SK-N-SH (cell line): ENCODE data around the gene NAA38. TPM values are rescaled to one million over a fixed set of nuclear protein-coding genes. Genes with fewer than 3 reads are reported as not detected.

Experiments
- CTCF ChIA-PET: fragments of 300-600, 350-600 bp; formaldehyde crosslinking; extraction: SDS; loops from one replicate; lab custom pipeline; 2021; lab: Yijun Ruan, JAX
- POLR2A ChIA-PET: fragments of 350-600 bp; sonication (Branson Sonifier 250); formaldehyde crosslinking; extraction: SDS; loops from one replicate; lab custom pipeline; 2020; ENCODE audit warnings: antibody characterized with exemption, inconsistent platforms; lab: Yijun Ruan, JAX
- DNase-seq: peaks from one replicate; pipeline ENCODE4 v3.0.0; 2012
- H2AFZ ChIP-seq: fragments of 200-600 bp; sonication (generic); 2 replicates; pipeline ENCODE4 v1.8.1; 2016; ENCODE audit warnings: antibody characterized with exemption, mild to moderate bottlenecking, low read depth
- H3F3A ChIP-seq: fragments of 200-600 bp; sonication (generic); replicated peaks from 2 replicates; pipeline ENCODE3; 2016; ENCODE audit warnings: antibody characterized with exemption, mild to moderate bottlenecking; ENCODE audit not compliant: insufficient read depth
- H3K27ac ChIP-seq, 2 experiments: fragments of 200-500 bp in 1 of 2; fragments of 200-600 bp in 1 of 2; sonication (Bioruptor generic) in 1 of 2; sonication (generic), shearing (Covaris generic) in 1 of 2; 2 replicates each; pipeline versions ENCODE4 v1.5.1 to v1.6.1; 2014 to 2016; ENCODE audit warnings: low read depth in 2 of 2, inconsistent platforms in 1 of 2, low read length in 1 of 2, mild to moderate bottlenecking in 1 of 2, mixed read lengths in 1 of 2
- H3K27me3 ChIP-seq: fragments of 200-600 bp; sonication (generic), shearing (Covaris generic); 2 replicates; pipeline ENCODE4 v1.6.1; 2016; ENCODE audit warnings: mixed run types; ENCODE audit not compliant: insufficient read depth
- H3K36me3 ChIP-seq, 2 experiments: fragments of 200-500 bp in 1 of 2; fragments of 200-600 bp in 1 of 2; sonication (Bioruptor generic) in 1 of 2; sonication (generic) in 1 of 2; replicated peaks in 1 of 2; 2 replicates each; pipeline versions ENCODE3 to v1.5.1; 2014 to 2016; ENCODE audit warnings: low read length in 1 of 2, mild to moderate bottlenecking in 1 of 2; ENCODE audit not compliant: insufficient read depth in 2 of 2, control insufficient read depth in 1 of 2
- H3K4me1 ChIP-seq, 2 experiments: fragments of 200-500 bp in 1 of 2; fragments of 200-600 bp in 1 of 2; sonication (Bioruptor generic) in 1 of 2; sonication (generic), shearing (Covaris generic) in 1 of 2; 2 replicates each; pipeline versions ENCODE4 v1.5.1 to v1.6.1; 2014 to 2016; ENCODE audit warnings: low read depth in 1 of 2, low read length in 1 of 2, mixed run types in 1 of 2; ENCODE audit not compliant: insufficient read depth in 2 of 2, control insufficient read depth in 1 of 2
- H3K4me2 ChIP-seq: fragments of 200-600 bp; sonication (generic), shearing (Covaris generic); 2 replicates; pipeline ENCODE4 v1.6.1; 2017; ENCODE audit warnings: mixed run types
- H3K4me3 ChIP-seq, 2 experiments: fragments of 200-500 bp in 1 of 2; fragments of 200-600 bp in 1 of 2; sonication (Bioruptor generic) in 1 of 2; sonication (generic), shearing (Covaris generic) in 1 of 2; 2 replicates each; pipeline versions ENCODE4 v1.5.1 to v1.8.1; 2014 to 2016; ENCODE audit warnings: low read depth in 2 of 2, inconsistent platforms in 1 of 2, low read length in 1 of 2, mild to moderate bottlenecking in 1 of 2, mixed read lengths in 1 of 2, moderate library complexity in 1 of 2
- H3K79me2 ChIP-seq: fragments of 200-600 bp; sonication (generic); 2 replicates; pipeline ENCODE4 v1.8.1; 2017; ENCODE audit warnings: mild to moderate bottlenecking; ENCODE audit not compliant: insufficient read depth
- H3K9ac ChIP-seq: fragments of 200-600 bp; sonication (generic); 2 replicates; pipeline ENCODE4 v1.6.1; 2017; ENCODE audit warnings: mixed run types
- H3K9me2 ChIP-seq: fragments of 200-600 bp; sonication (generic); 2 replicates; pipeline ENCODE4 v1.6.1; 2017; ENCODE audit warnings: mixed run types
- H3K9me3 ChIP-seq: fragments of 200-600 bp; sonication (generic); 2 replicates; pipeline ENCODE4 v1.6.1; 2017; ENCODE audit warnings: mixed run types, mild to moderate bottlenecking, moderate library complexity
- H4K20me1 ChIP-seq: fragments of 200-600 bp; sonication (generic); 2 replicates; pipeline ENCODE4 v1.6.1; 2017; ENCODE audit warnings: mild to moderate bottlenecking, mixed run types; ENCODE audit not compliant: insufficient read depth
- CHD2 ChIP-seq: fragments of 150-350 bp; IDR thresholded peaks from 2 replicates; pipeline ENCODE4 v1.6.1; 2018; ENCODE audit warnings: low read length; ENCODE audit not compliant: partially characterized antibody
- EP300 ChIP-seq, 2 experiments: IDR thresholded peaks; 2 replicates each; pipeline versions ENCODE4 v1.4.0 to v1.6.1; 2012; ENCODE audit warnings: borderline replicate concordance in 1 of 2, low read depth in 1 of 2, low read length in 1 of 2
- FOSL2 ChIP-seq: IDR thresholded peaks from 2 replicates; pipeline ENCODE4 v1.4.0; 2012; ENCODE audit warnings: low read depth, mild to moderate bottlenecking, moderate library complexity, borderline replicate concordance
- FOXJ3 ChIP-seq: sonication (generic); formaldehyde crosslinking; IDR thresholded peaks from 2 replicates; pipeline ENCODE4 v1.5.1; 2020; ENCODE audit warnings: mild to moderate bottlenecking, missing genetic modification reagents
- FOXM1 ChIP-seq: IDR thresholded peaks from 2 replicates; pipeline ENCODE4 v1.4.0; 2012; ENCODE audit warnings: low read depth, mild to moderate bottlenecking
- MEF2A ChIP-seq: IDR thresholded peaks from 2 replicates; pipeline ENCODE4 v1.4.0; 2012; ENCODE audit warnings: low read depth, borderline replicate concordance
- MXI1 ChIP-seq: IDR thresholded peaks from 2 replicates; pipeline ENCODE4 v1.6.1; 2012; ENCODE audit warnings: mild to moderate bottlenecking, low read depth, low read length, improper control_type of control experiment
- RCOR1 ChIP-seq: fragments of 150-350 bp; IDR thresholded peaks from 2 replicates; pipeline ENCODE4 v1.6.1; 2017; ENCODE audit warnings: antibody characterized with exemption, low read length
- RXRA ChIP-seq: IDR thresholded peaks from 2 replicates; pipeline ENCODE4 v1.4.0; 2012; ENCODE audit warnings: low read depth, mild to moderate bottlenecking, borderline replicate concordance
- SIN3A ChIP-seq: IDR thresholded peaks from 2 replicates; pipeline ENCODE4 v1.6.1; 2012; ENCODE audit warnings: low read depth, mild to moderate bottlenecking, low read length, moderate library complexity, borderline replicate concordance
- SMC3 ChIP-seq: IDR thresholded peaks from 2 replicates; pipeline ENCODE4 v1.6.1; 2012; ENCODE audit warnings: low read depth, low read length, improper control_type of control experiment
- YY1 ChIP-seq: IDR thresholded peaks from 2 replicates; pipeline ENCODE4 v1.4.0; 2012; ENCODE audit warnings: low read depth, mild to moderate bottlenecking
- WGBS: methylation state at CpG from one replicate; pipeline ENCODE4 v1.1.6; 2017; ENCODE audit warnings: low lambda C conversion rate; 5-methylcytosine and 5-hydroxymethylcytosine counted together
- polyA plus RNA-seq, 3 experiments: library from polyadenylated mRNA; depleted of rRNA; stranded (reverse); fragments of >200 nt; gene quantifications; 2 replicates each; pipeline ENCODE4 v1.2.3, GENCODE V29; 2012
- TF ChIP-seq, protein P1 (sequence below): fragments of 150-350 bp; IDR thresholded peaks from 2 replicates; pipeline ENCODE4 v1.6.1; 2016; ENCODE audit warnings: mild to moderate bottlenecking, low read depth, low read length
- TF ChIP-seq, protein P2 (sequence below): IDR thresholded peaks from 2 replicates; pipeline ENCODE4 v1.4.0; 2012; ENCODE audit warnings: low read depth, borderline replicate concordance

The NAA38 gene
- polyA plus RNA-seq, 1 of the 3 experiments (the other 2 are of a cell fraction) = 202 TPM

DNA sequence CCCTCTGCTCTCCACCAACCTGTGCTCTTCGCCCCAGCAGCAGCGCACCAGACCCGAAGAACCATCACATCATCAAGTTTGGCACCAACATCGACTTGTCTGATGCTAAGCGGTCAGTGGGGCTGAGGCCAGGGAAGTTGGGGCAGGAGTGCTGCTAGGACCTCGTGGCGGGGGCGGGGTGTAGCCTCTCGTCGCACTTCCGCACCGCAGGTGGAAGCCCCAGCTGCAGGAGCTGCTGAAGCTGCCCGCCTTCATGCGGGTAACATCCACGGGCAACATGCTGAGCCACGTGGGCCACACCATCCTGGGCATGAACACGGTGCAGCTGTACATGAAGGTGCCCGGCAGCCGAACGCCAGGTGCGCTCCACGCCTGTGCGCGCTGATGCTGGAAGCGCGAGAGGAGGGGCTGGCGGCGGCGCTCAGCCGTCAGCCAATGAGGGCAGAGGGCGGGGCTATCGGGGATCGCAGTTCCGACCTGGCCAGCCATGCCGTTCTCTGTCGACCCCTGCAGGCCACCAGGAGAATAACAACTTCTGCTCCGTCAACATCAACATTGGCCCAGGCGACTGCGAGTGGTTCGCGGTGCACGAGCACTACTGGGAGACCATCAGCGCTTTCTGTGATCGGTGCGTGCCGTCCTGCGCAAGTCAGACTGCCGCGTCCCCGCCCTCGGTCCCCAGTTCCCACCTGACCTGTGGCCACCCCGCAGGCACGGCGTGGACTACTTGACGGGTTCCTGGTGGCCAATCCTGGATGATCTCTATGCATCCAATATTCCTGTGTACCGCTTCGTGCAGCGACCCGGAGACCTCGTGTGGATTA lies 5.7 kb downstream of the NAA38 start (continued):
- peak; percentile 27 for TF ChIP-seq CHD2
- TF ChIP-seq YY1 = no peak
- TF ChIP-seq, protein P1, sequence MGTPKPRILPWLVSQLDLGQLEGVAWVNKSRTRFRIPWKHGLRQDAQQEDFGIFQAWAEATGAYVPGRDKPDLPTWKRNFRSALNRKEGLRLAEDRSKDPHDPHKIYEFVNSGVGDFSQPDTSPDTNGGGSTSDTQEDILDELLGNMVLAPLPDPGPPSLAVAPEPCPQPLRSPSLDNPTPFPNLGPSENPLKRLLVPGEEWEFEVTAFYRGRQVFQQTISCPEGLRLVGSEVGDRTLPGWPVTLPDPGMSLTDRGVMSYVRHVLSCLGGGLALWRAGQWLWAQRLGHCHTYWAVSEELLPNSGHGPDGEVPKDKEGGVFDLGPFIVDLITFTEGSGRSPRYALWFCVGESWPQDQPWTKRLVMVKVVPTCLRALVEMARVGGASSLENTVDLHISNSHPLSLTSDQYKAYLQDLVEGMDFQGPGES = no peak
- no peak for TF ChIP-seq FOSL2
- TF ChIP-seq MXI1 = peak; percentile 69; the same call in 1 of the 2 replicates
- peak; percentile 97 for TF ChIP-seq SMC3
- no peak for TF ChIP-seq RXRA
- 0 out of 2 replicates have a peak, but pooled peaks have one; percentile 61 for TF ChIP-seq FOXJ3 (CRISPR knock-in tag)
- peak; percentile 54; the same call in 1 of the 2 replicates for TF ChIP-seq RCOR1
- TF ChIP-seq FOXM1 = no peak
- TF ChIP-seq SIN3A = peak; percentile 62; the same call in 1 of the 2 replicates
- TF ChIP-seq, all 33 proteins: peak for 10

DNA sequence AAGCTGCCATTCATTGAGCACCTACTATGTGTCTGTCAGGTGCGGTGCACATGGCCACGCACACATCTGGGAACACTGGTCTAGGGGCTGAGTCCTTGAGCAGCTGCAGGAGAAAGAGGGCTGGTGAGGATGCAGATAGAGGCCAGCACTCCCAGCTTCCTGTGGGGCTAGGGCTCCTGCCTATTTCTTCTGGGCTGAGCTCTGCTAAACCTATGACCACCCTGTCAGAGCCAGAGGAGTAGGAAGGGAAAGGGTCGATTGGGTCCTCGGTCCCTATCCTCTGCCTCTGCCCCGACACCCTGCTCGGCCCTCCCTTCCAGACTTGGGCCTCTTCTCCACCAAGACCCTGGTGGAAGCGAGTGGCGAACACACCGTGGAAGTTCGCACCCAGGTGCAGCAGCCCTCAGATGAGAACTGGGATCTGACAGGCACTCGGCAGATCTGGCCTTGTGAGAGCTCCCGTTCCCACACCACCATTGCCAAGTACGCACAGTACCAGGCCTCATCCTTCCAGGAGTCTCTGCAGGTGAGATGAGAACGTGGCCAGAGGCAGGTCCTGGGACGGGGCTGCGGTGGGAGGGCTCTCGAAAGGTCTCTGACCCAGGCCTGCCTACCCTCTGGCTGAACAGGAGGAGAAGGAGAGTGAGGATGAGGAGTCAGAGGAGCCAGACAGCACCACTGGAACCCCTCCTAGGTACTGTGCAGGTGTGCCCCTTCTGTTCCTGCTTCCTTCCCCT lies 6.5 kb downstream of the NAA38 start:
- peaks cover 33 to 74% of the 10 kb centered on the region in 2 experiments for H3K36me3 ChIP-seq
- peaks cover 6% of the 10 kb centered on the region; the same call in 1 of the 2 replicates for H3K79me2 ChIP-seq
- H3F3A ChIP-seq = peaks cover 23% of the 10 kb centered on the region
- no peaks in the 10 kb centered on the region for H3K9me3 ChIP-seq
- no peaks in the 10 kb centered on the region for H3K27me3 ChIP-seq
- H4K20me1 ChIP-seq = peaks cover 31% of the 10 kb centered on the region
- H3K9ac ChIP-seq = no peak overlapping the region
- no peak for DNase-seq
- peak overlapping the region in 1 of 2 experiments; percentile 34; a peak in 1 of 4 replicates for H3K27ac ChIP-seq
- POLR2A ChIA-PET = interaction anchor here (1.1 to 2.4 kb wide), 3 partner anchors 12 to 107 kb away, joined by 4 to 7 read pairs (median 6); no protein-coding TSS in a partner anchor
- H3K4me1 ChIP-seq = peaks cover 8 to 20% of the 10 kb centered on the region in 2 experiments; a peak in 1 of 4 replicates
- H3K4me2 ChIP-seq = no peak overlapping the region
- H3K4me3 ChIP-seq = no peak overlapping the region
- H2AFZ ChIP-seq = no peak overlapping the region
- WGBS = 89% methylated on average over 17 of the region's 17 CpGs
- CTCF ChIA-PET = interaction anchor here (0.5 to 5.7 kb wide), 9 partner anchors 10 to 107 kb away, joined by 3 to 58 read pairs (median 8); partner anchors contain the start of gene KDM6B
- TF ChIP-seq SMC3 (no peak), MEF2A (no peak), EP300 (IDR thresholded peaks at IDR 0.05; ENCODE audit: borderline replicate concordance in 1 of 2, low read depth in 1 of 2, low read length in 1 of 2) (no peak), MXI1 (no peak)
- TF ChIP-seq, protein P2, sequence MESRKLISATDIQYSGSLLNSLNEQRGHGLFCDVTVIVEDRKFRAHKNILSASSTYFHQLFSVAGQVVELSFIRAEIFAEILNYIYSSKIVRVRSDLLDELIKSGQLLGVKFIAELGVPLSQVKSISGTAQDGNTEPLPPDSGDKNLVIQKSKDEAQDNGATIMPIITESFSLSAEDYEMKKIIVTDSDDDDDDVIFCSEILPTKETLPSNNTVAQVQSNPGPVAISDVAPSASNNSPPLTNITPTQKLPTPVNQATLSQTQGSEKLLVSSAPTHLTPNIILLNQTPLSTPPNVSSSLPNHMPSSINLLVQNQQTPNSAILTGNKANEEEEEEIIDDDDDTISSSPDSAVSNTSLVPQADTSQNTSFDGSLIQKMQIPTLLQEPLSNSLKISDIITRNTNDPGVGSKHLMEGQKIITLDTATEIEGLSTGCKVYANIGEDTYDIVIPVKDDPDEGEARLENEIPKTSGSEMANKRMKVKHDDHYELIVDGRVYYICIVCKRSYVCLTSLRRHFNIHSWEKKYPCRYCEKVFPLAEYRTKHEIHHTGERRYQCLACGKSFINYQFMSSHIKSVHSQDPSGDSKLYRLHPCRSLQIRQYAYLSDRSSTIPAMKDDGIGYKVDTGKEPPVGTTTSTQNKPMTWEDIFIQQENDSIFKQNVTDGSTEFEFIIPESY = no peak
- TF ChIP-seq, all 33 proteins: peak for 0
- no peaks in the 10 kb centered on the region for H3K9me2 ChIP-seq
